Thyroid gland (tissue), 4 donors: ENCODE measurements around the gene GYS1. TPM values are rescaled to one million over a fixed set of nuclear protein-coding genes. Genes with fewer than 3 reads are reported as not detected.

Source experiments
- DNase-seq, 2 donors: peaks; one replicate each; pipeline ENCODE4 v3.0.0-alpha.2; 2019
- H3K27ac ChIP-seq, 3 donors: fragments of 200-600 bp; sonication (generic); 1 replicate in 2 of 3; 2 replicates in 1 of 3; pipeline ENCODE4 v1.5.1; 2016 to 2019; ENCODE audit warnings: mild to moderate bottlenecking in 1 of 3, moderate library complexity in 1 of 3
- H3K27me3 ChIP-seq: fragments of 200-600 bp; sonication (generic); one replicate; pipeline ENCODE4 v1.5.1; 2019
- H3K36me3 ChIP-seq, 2 donors: fragments of 200-600 bp; sonication (generic); one replicate each; pipeline ENCODE4 v1.5.1; 2016 to 2019
- H3K4me1 ChIP-seq, 2 donors: fragments of 200-600 bp; sonication (generic); one replicate each; pipeline ENCODE4 v1.5.1; 2017 to 2019
- H3K4me3 ChIP-seq, 3 donors: fragments of 200-600 bp; sonication (generic); replicated peaks in 1 of 3; 1 replicate in 2 of 3; 2 replicates in 1 of 3; pipeline ENCODE4 v1.5.1; 2016; ENCODE audit warnings: mild to moderate bottlenecking in 1 of 3
- H3K9me3 ChIP-seq: fragments of 200-600 bp; sonication (generic); one replicate; pipeline ENCODE4 v1.5.1; 2017
- POLR2A ChIP-seq, 2 donors: fragments of 450-650 bp; IDR thresholded peaks; one replicate each; pipeline ENCODE4 v1.6.1; 2017; ENCODE audit warnings: antibody characterized with exemption in 2 of 2, mild to moderate bottlenecking in 2 of 2, moderate library complexity in 1 of 2
- WGBS, 2 donors: methylation state at CpG; one replicate each; pipeline ENCODE4 v1.1.5; 2017; 5-methylcytosine and 5-hydroxymethylcytosine counted together
- intact Hi-C: fragments of 100-400 bp; cut with DNase I; formaldehyde crosslinking; loops from one replicate; pipeline ENCODE4 v1.15.1; 2023
- total RNA-seq, 4 donors: library from RNA; depleted of rRNA; stranded (reverse); fragments of >200 nt; gene quantifications; one replicate each; pipeline ENCODE4 v1.2.3, GENCODE V29; 2016
- TF ChIP-seq, protein P1 (sequence below), 6 experiments: fragments of 200-600 bp in 3 of 6; fragments of 450-650 bp in 3 of 6; sonication (generic) in 3 of 6; IDR thresholded peaks; one replicate each; pipeline ENCODE4 v1.5.1; 2016 to 2019; ENCODE audit warnings: antibody characterized with exemption in 6 of 6, mild to moderate bottlenecking in 2 of 6, inconsistent platforms in 1 of 6, moderate library complexity in 1 of 6

The GYS1 gene
- total RNA-seq, 4 donors from 2014 or later, result 17.9 to 33.2 (median 23.9) TPM

DNA sequence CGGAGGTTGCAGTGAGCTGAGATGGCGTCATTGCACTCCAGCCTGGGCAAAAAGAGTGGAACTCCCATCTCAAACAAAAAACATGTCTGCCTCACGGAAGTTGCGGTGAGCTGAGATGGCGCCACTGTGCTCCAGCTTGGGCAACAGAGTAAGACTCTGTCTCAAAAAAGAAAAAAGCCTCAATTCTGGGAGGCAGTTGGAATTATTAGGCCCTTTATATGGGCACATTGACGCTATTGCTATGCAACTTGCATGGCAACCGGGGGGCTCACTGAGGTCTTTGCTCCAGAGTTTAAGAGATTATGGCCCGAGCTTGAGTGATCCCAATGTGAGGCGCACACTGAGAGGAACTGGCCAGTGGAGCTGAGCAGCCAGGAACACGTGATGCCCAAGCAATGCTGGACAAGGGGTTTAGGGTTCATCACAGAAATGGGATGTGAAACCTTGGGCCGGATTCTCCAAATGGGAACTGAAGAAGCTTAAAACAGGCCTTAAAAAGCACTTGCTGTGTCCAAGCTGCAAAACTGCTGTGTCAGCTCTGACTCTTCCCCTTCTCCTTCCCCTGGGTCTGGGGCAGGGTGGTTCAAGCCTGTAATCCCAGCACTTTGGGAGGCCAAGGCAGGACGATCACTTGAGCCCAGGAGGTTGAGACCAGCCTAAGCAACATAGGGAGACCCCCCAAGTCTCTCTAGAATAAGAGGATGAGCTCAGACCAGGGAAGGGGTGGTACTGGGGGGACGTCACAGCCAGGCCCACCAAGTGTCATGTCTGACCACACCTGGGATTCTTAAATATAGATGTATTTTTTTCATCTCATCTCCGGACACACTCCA is 25.5 kb downstream of the GYS1 start:
- Histone ChIP-seq H3K27ac (peak overlapping the region; percentile 91 to 97 (median 92)), H3K4me1 (peaks cover 42 to 47% of the 10 kb centered on the region in 2 donors), H3K9me3 (no peaks in the 10 kb centered on the region), H3K27me3 (no peaks in the 10 kb centered on the region), H3K4me3 (peak overlapping the region in 1 of 3 donors; percentile 95), H3K36me3 (peaks cover 15 to 17% of the 10 kb centered on the region in 2 donors)
- TF ChIP-seq, protein P1, sequence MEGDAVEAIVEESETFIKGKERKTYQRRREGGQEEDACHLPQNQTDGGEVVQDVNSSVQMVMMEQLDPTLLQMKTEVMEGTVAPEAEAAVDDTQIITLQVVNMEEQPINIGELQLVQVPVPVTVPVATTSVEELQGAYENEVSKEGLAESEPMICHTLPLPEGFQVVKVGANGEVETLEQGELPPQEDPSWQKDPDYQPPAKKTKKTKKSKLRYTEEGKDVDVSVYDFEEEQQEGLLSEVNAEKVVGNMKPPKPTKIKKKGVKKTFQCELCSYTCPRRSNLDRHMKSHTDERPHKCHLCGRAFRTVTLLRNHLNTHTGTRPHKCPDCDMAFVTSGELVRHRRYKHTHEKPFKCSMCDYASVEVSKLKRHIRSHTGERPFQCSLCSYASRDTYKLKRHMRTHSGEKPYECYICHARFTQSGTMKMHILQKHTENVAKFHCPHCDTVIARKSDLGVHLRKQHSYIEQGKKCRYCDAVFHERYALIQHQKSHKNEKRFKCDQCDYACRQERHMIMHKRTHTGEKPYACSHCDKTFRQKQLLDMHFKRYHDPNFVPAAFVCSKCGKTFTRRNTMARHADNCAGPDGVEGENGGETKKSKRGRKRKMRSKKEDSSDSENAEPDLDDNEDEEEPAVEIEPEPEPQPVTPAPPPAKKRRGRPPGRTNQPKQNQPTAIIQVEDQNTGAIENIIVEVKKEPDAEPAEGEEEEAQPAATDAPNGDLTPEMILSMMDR (IDR thresholded peaks at IDR 0.05), result no peak
- TF ChIP-seq POLR2A (IDR thresholded peaks at IDR 0.05), result no peak
- intact Hi-C loops, result no loop called here
- WGBS, 2 donors, result 87 to 88% methylated on average over 14 of the region's 14 CpGs
- peak; percentile 52 to 57 for DNase-seq

DNA sequence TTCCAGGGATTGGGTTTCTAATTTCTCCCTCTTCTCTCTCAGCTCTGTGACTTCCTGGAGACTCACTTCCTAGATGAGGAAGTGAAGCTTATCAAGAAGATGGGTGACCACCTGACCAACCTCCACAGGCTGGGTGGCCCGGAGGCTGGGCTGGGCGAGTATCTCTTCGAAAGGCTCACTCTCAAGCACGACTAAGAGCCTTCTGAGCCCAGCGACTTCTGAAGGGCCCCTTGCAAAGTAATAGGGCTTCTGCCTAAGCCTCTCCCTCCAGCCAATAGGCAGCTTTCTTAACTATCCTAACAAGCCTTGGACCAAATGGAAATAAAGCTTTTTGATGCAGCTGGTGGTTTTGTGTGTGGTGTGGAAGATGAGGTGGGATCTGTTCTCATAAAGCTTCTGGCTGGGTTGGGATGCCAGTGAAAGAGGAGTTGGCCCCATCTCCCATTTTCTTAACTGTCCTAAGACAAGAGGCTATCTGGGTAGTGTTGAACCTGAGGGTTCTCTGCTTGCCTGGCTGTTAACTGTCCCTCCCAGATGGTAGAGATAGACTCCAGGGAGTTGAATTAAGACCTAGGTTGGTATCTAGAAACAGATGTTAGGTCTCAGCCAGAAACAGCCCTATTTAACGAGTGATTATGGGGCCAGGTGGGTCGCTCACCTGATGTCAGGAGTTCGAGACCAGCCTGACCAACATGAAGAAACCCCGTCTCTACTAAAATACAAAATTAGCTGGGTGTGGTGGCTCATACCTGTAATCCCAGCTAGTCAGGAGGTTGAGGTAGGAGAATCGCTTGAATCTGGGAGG is 26.4 kb downstream of the GYS1 start:
- WGBS, 2 donors, result 70 to 80% methylated on average over 10 of the region's 10 CpGs
- no peaks in the 10 kb centered on the region for H3K27me3 ChIP-seq

DNA sequence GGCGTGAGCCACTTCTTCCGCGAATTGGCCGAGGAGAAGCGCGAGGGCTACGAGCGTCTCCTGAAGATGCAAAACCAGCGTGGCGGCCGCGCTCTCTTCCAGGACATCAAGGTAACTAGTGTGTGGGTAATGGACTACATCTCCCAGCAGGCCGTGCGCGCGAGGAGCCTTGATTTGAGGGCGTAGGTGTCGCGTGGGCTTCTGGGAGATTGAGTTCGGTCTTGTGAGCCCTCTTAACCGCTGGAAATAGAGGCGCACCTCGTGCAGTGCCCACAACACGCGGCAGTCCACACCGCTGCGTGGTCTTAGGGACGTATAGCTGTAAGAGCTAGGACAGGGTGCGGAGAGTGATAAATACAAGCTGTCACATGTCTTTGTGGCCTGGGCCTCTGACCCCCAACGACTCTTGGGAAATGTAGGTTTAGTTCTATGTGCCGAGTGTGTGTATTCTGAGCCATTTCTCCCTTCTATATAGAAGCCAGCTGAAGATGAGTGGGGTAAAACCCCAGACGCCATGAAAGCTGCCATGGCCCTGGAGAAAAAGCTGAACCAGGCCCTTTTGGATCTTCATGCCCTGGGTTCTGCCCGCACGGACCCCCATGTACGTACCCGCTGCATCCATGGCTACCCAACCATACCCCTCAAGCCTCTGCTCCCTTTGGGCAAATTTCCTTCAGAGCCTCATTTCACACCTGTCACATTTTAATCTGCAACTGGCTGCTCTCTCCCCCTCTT is 27.1 kb downstream of the GYS1 start:
- no peak for TF ChIP-seq POLR2A (IDR thresholded peaks at IDR 0.05)
- TF ChIP-seq, protein P1 (IDR thresholded peaks at IDR 0.05), result no peak
- peak overlapping the region; percentile 91 to 97 (median 92) for H3K27ac ChIP-seq
- H3K36me3 ChIP-seq, result peaks cover 15 to 17% of the 10 kb centered on the region in 2 donors
- 18 to 20% methylated on average over 24 to 27 of the region's 36 CpGs for WGBS, 2 donors
- peak overlapping the region; percentile 45 to 100 (median 95) for H3K4me3 ChIP-seq
- H3K4me1 ChIP-seq, result peaks cover 44 to 54% of the 10 kb centered on the region in 2 donors
- peak; percentile 80 to 81 for DNase-seq
- H3K27me3 ChIP-seq, result no peaks in the 10 kb centered on the region
- intact Hi-C loops, result no loop called here
- H3K9me3 ChIP-seq, result no peaks in the 10 kb centered on the region

More for the DNA sequence above, 26.4 kb downstream of the GYS1 start:
- intact Hi-C loops, result no loop called here
- peak overlapping the region; percentile 45 to 100 (median 95) for H3K4me3 ChIP-seq
- H3K9me3 ChIP-seq, result no peaks in the 10 kb centered on the region
- peak; percentile 28 to 38 for DNase-seq
- peak overlapping the region; percentile 91 to 97 (median 92) for H3K27ac ChIP-seq
- TF ChIP-seq, protein P1 (IDR thresholded peaks at IDR 0.05), result no peak
- no peak for TF ChIP-seq POLR2A (IDR thresholded peaks at IDR 0.05)
- peaks cover 44 to 54% of the 10 kb centered on the region in 2 donors for H3K4me1 ChIP-seq
- H3K36me3 ChIP-seq, result peaks cover 15 to 17% of the 10 kb centered on the region in 2 donors

DNA sequence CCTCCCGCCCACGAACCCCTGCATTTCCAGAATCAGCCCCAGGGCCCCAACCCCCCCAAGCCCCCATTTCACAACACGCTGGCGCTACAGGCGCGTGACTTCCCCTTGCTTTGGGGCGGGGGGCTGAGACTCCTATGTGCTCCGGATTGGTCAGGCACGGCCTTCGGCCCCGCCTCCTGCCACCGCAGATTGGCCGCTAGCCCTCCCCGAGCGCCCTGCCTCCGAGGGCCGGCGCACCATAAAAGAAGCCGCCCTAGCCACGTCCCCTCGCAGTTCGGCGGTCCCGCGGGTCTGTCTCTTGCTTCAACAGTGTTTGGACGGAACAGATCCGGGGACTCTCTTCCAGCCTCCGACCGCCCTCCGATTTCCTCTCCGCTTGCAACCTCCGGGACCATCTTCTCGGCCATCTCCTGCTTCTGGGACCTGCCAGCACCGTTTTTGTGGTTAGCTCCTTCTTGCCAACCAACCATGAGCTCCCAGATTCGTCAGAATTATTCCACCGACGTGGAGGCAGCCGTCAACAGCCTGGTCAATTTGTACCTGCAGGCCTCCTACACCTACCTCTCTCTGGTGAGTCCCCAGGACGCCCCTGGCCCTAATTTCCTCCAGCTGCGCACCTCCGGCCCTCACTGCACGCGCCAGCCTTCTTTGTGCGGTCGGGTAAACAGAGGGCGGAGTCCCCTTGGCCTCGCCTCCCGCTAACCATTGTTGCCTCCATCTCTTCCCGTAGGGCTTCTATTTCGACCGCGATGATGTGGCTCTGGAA is 27.9 kb downstream of the GYS1 start, which contains the start of gene FTL:
TSS of gene FTL (plus strand) at position 270 of the 766 bp plus-strand sequence. CDS start at position 469, 199 bp downstream.
- 1% methylated on average over 20 to 32 of the region's 52 CpGs for WGBS, 2 donors
- peaks cover 44 to 54% of the 10 kb centered on the region in 2 donors for H3K4me1 ChIP-seq

More for the DNA sequence above, 27.9 kb downstream of the GYS1 start, which contains the start of gene FTL:
- Histone ChIP-seq H3K9me3 (no peaks in the 10 kb centered on the region), H3K27me3 (no peaks in the 10 kb centered on the region), H3K36me3 (peaks cover 11 to 17% of the 10 kb centered on the region in 2 donors), H3K4me3 (peak within 1 kb of the TSS; percentile 45 to 100 (median 95)), H3K27ac (peak within 1 kb of the TSS; percentile 91 to 97 (median 92))
- TF ChIP-seq, protein P1 (IDR thresholded peaks at IDR 0.05), result no peak
- TF ChIP-seq POLR2A (IDR thresholded peaks at IDR 0.05), result peak; percentile 100
- DNase-seq, result peak; percentile 98 to 99
- intact Hi-C loops, result no loop called here
